Endothelial cell of umbilical vein (primary cell): ENCODE results near the gene ZNF33B. TPM values are rescaled to one million over a fixed set of nuclear protein-coding genes. Genes with fewer than 3 reads are reported as not detected.

Experiments used
- BruUV-seq: library from RNA; stranded (reverse); fragments of 400-500 nt; replicated peaks from 2 replicates; lab custom pipeline; 2021; lab: Mats Ljungman, UMichigan
- CTCF ChIA-PET: fragments of 300-600, 350-600 bp; sonication (Branson Sonifier 250); formaldehyde crosslinking; loops from one replicate; lab custom pipeline; 2021; ENCODE audit warnings: antibody characterized with exemption, inconsistent platforms; lab: Charles Lee
- POLR2A ChIA-PET: fragments of 300-600, 350-600 bp; sonication (Branson Sonifier 250); formaldehyde crosslinking; loops from one replicate; lab custom pipeline; 2021; ENCODE audit warnings: antibody characterized with exemption, inconsistent platforms; lab: Charles Lee
- DNase-seq: peaks from one replicate; pipeline ENCODE4 v3.0.0-alpha.2; 2011; ENCODE audit warnings: low read depth, low spot score
- FAIRE-seq: peaks from 2 replicates; lab custom pipeline; 2011; peaks lifted over from hg19 to GRCh38; lab: Jason Lieb, UNC
- H2AFZ ChIP-seq: 2 replicates; pipeline ENCODE4 v1.6.0; 2012; ENCODE audit warnings: low read depth, low read length, control low read depth, inconsistent platforms
- H3K27ac ChIP-seq: 2 replicates; pipeline ENCODE4 v1.5.1; 2011; ENCODE audit warnings: low read depth, mild to moderate bottlenecking, control low read depth, low read length, moderate library complexity; ENCODE audit not compliant: insufficient read depth
- H3K27me3 ChIP-seq, 2 experiments: 2 replicates each; pipeline versions ENCODE4 v1.6.0 to v1.6.1; 2011; ENCODE audit warnings: low read length in 2 of 2, mixed read lengths in 1 of 2; ENCODE audit not compliant: control insufficient read depth in 2 of 2, insufficient read depth in 2 of 2
- H3K36me3 ChIP-seq, 2 experiments: 2 replicates in 1 of 2; 3 replicates in 1 of 2; pipeline ENCODE4 v1.5.1; 2011; ENCODE audit warnings: low read length in 2 of 2, mild to moderate bottlenecking in 1 of 2, moderate library complexity in 1 of 2; ENCODE audit not compliant: control insufficient read depth in 2 of 2, insufficient read depth in 2 of 2; ENCODE audit errors: extremely low read depth in 1 of 2
- H3K4me1 ChIP-seq: 3 replicates; pipeline ENCODE4 v1.5.1; 2011; ENCODE audit warnings: mild to moderate bottlenecking, low read length; ENCODE audit not compliant: control insufficient read depth, insufficient read depth; ENCODE audit errors: extremely low read depth
- H3K4me2 ChIP-seq: 2 replicates; pipeline ENCODE4 v1.6.1; 2011; ENCODE audit warnings: low read length, control low read depth, mixed read lengths; ENCODE audit not compliant: insufficient read depth
- H3K4me3 ChIP-seq, 3 experiments: fragments of 200-600 bp in 1 of 3; sonication (generic), shearing (Covaris generic) in 1 of 3; replicated peaks in 1 of 3; 2 replicates each; pipeline ENCODE4 v1.5.1; 2011 to 2016; ENCODE audit warnings: control low read depth in 3 of 3, low read length in 3 of 3, mild to moderate bottlenecking in 2 of 3, inconsistent platforms in 1 of 3, low read depth in 1 of 3, moderate library complexity in 1 of 3; ENCODE audit not compliant: insufficient read depth in 1 of 3
- H3K79me2 ChIP-seq: 2 replicates; pipeline ENCODE4 v1.6.0; 2012; ENCODE audit warnings: low read length, inconsistent platforms; ENCODE audit not compliant: control insufficient read depth, insufficient read depth
- H3K9ac ChIP-seq: replicated peaks from 2 replicates; pipeline ENCODE3; 2011; ENCODE audit warnings: low read length, control low read depth; ENCODE audit not compliant: insufficient read depth; ENCODE audit errors: extremely low read depth
- H3K9me1 ChIP-seq: replicated peaks from 3 replicates; pipeline ENCODE4 v1.6.0; 2011; ENCODE audit warnings: mild to moderate bottlenecking, low read length; ENCODE audit not compliant: control insufficient read depth, insufficient read depth; ENCODE audit errors: extremely low read depth
- H3K9me3 ChIP-seq: replicated peaks from 2 replicates; pipeline ENCODE4 v1.5.1; 2012; ENCODE audit warnings: low read length, inconsistent platforms; ENCODE audit not compliant: control insufficient read depth, insufficient read depth
- H4K20me1 ChIP-seq: replicated peaks from 2 replicates; pipeline ENCODE3; 2011; ENCODE audit warnings: mild to moderate bottlenecking, low read length; ENCODE audit not compliant: control insufficient read depth, insufficient read depth; ENCODE audit errors: extremely low read depth
- CTCF ChIP-seq, 2 donors: IDR thresholded peaks; 1 replicate in 1 of 2; 2 replicates in 1 of 2; pipeline ENCODE4 v1.5.1; 2011; ENCODE audit warnings: low read length in 2 of 2, mild to moderate bottlenecking in 2 of 2, moderate library complexity in 2 of 2, control low read depth in 1 of 2, inconsistent platforms in 1 of 2, low read depth in 1 of 2; ENCODE audit not compliant: insufficient read depth in 1 of 2; ENCODE audit errors: extremely low read depth in 1 of 2
- EZH2 ChIP-seq: IDR thresholded peaks from 2 replicates; pipeline ENCODE4 v1.6.1; 2012; ENCODE audit warnings: borderline replicate concordance, low read depth, mild to moderate bottlenecking, moderate library complexity, low read length, inconsistent platforms; ENCODE audit not compliant: severe bottlenecking
- FOS ChIP-seq: IDR thresholded peaks from 2 replicates; pipeline ENCODE4 v1.6.1; 2011; ENCODE audit warnings: mild to moderate bottlenecking, low read length, moderate library complexity, borderline replicate concordance; ENCODE audit not compliant: insufficient read depth
- GATA2 ChIP-seq: IDR thresholded peaks from 2 replicates; pipeline ENCODE4 v1.7.0; 2011; ENCODE audit warnings: low read depth, mild to moderate bottlenecking, moderate library complexity, mixed read lengths, low read length; ENCODE audit not compliant: insufficient read length, insufficient read depth
- JUN ChIP-seq: IDR thresholded peaks from 2 replicates; pipeline ENCODE4 v1.6.1; 2011; ENCODE audit warnings: borderline replicate concordance, low read depth; ENCODE audit not compliant: insufficient read length, insufficient read depth
- MAX ChIP-seq: IDR thresholded peaks from 2 replicates; pipeline ENCODE4 v1.6.1; 2011; ENCODE audit not compliant: insufficient read depth, insufficient read length
- MYC ChIP-seq: IDR thresholded peaks from one replicate; pipeline ENCODE4 v1.6.1; 2011; ENCODE audit warnings: mild to moderate bottlenecking, low read depth, low read length
- POLR2A ChIP-seq: IDR thresholded peaks from 2 replicates; pipeline ENCODE4 v1.6.1; 2012; ENCODE audit warnings: low read depth, mild to moderate bottlenecking, control low read depth, low read length
- POLR2AphosphoS5 ChIP-seq: IDR thresholded peaks from 2 replicates; pipeline ENCODE4 v1.6.1; 2012; ENCODE audit warnings: low read depth, mild to moderate bottlenecking, control low read depth, low read length, moderate library complexity; ENCODE audit not compliant: insufficient read depth
- dilution Hi-C: fragments of 300-500 bp; cut with MboI; formaldehyde crosslinking; loops from one replicate; pipeline ENCODE4 v1.15.0; 2019; ENCODE audit warnings: low sequenced_read_pairs; ENCODE audit not compliant: extremely low pct_ligation_motif_present
- intact Hi-C: fragments of 100-400 bp; cut with micrococcal nuclease; formaldehyde crosslinking; loops from one replicate; pipeline ENCODE4 v1.10.0; 2022
- polyA plus RNA-seq, 4 experiments: library from polyadenylated mRNA; depleted of rRNA in 3 of 4; stranded (reverse) in 3 of 4; unstranded in 1 of 4; fragments of >200 nt; gene quantifications; 2 replicates each; pipeline versions ENCODE4 v1.2.1 to v1.2.3, GENCODE V29; 2011 to 2012; ENCODE audit warnings: missing spikeins in 1 of 4
- total RNA-seq: library from RNA; stranded (reverse); gene quantifications from 2 replicates; pipeline ENCODE4 v1.2.3, GENCODE V29; 2021

The ZNF33B gene
- total and polyA plus RNA-seq, 2 donors (not counting 3 experiments of a cell fraction or from before 2014, with no cell fraction given): 14.0 to 15.3 TPM

- Histone ChIP-seq H3K27me3 (no peaks in the 10 kb centered on the region), H3K79me2 (no peaks in the 10 kb centered on the region), H3K4me2 (no peak overlapping the region), H3K9ac (no peak overlapping the region), H3K4me3 (no peak overlapping the region), H3K9me3 (no peaks in the 10 kb centered on the region), H3K4me1 (no peaks in the 10 kb centered on the region), H3K27ac (no peak overlapping the region), H4K20me1 (no peaks in the 10 kb centered on the region), H3K36me3 (peaks cover 0 to 2% of the 10 kb centered on the region in 2 experiments), H2AFZ (no peak overlapping the region), H3K9me1 (no peaks in the 10 kb centered on the region)
- FAIRE-seq (no peak), DNase-seq (no peak)
- ChIA-PET CTCF (no interaction called here), POLR2A (no interaction called here)
- dilution Hi-C loops (no loop called here), intact Hi-C loops (no loop called here)
- BruUV-seq: no TSS peak
- no peak for TF ChIP-seq CTCF (IDR thresholded peaks at IDR 0.05; ENCODE audit: extremely low read depth in 1 of 2, insufficient read depth in 1 of 2, low read depth in 1 of 2, low read length in 2 of 2)
- no peak for TF ChIP-seq GATA2
- no peak for TF ChIP-seq EZH2
- no peak for TF ChIP-seq JUN
- TF ChIP-seq FOS: no peak
- no peak for TF ChIP-seq MYC
- TF ChIP-seq POLR2A: no peak
- no peak for TF ChIP-seq MAX
- TF ChIP-seq POLR2AphosphoS5: no peak
These were observed 23.0 kb downstream of the ZNF33B start for GRCh38 chr10:42615419-42615818.
